ENCODE measurements around the gene SMC6.

Gene SMC6

DNA sequence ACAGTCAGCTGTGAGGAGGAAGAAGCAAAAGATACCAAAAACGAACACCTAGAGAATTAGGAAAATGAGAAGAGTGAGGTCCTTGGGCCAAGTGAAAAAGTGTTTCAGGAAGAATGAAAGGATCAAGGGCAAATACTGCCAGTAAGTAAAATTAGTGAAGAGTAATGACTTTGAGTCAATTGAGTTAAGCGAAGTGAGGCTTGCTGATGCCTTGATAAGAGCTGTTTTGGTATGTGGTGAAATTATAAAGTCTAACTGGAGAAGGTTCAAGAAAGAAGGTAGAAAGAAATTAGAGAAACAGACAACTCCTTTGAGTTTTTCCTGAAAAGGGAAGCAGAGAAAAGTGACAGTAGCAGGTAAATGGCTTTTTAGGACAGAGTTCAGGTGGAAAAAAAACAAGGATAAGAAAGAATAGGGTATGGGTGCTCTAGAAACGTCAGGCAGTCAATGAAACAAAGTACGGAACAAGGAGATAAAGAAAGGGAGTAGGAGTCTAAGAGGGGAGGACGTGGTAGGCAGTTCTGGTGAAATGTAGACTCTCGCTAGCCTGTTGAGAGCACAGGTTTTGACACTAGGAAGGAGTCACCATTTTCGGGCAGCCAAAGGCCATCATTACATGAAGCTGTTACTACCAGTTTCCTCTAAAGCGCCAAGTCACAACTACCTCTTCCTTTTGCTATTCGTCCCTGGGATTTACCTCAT lies 42.9 kb downstream of the SMC6 start:
- no peak for DNase-seq (ENCODE audit: low read depth)

DNA sequence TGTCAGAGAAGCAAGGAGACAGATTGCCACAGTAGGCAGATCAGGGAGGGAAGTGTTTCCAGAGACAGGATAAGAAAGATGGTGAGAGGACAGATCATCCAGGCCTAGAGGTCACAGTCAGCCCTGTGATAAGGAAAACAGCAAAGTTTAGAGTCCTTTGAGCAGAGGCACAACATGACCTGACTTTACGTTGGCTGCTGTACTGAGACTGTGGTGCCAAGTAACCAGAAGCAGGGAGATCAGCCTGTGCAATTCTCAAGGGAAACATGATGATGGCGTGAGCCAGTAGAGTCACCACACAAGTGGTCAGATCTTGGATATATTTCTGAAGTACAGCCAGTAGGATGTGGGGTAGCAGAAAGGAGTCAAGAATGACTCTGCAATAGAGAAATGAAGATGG lies 43.7 kb downstream of the SMC6 start:
- DNase-seq (ENCODE audit: low read depth), result no peak

DNA sequence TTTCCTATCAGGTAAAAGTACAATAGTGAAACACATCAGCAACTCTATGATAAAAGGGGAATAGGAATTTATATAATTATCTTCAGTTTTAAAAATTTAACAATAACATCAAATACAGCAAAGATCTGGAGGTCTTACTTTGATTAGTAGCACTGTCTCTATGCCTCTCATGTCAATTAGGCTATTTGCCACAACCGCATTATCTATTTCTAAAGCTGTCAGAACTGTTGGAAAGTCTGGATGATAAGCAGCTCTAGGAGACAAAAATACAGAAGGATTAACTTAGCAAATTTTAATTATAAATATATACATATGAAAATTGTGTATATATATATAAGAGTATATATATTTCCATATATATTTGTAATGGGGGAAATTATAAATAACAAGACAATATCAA lies 45.1 kb downstream of the SMC6 start:
- DNase-seq (ENCODE audit: low read depth), result no peak

DNA sequence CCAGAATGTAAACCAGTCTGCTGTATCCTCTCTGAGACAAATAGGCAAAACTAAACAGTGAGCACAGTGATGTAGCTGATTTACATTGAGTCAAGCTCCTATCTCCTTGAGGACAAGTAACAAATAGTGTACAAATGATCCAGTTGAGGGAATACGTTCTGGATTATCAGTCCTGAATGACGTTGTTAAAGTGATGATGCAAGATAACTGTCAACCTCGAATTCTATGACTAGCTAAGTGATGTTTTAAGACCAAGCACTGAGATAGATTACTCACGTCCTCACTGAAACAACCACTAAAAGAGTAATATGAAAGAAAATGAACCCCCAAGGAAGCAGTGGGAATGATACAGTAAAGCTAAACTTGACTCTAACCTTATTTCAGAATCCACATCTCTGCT lies 46.8 kb downstream of the SMC6 start:
- DNase-seq (ENCODE audit: low read depth), result no peak

DNA sequence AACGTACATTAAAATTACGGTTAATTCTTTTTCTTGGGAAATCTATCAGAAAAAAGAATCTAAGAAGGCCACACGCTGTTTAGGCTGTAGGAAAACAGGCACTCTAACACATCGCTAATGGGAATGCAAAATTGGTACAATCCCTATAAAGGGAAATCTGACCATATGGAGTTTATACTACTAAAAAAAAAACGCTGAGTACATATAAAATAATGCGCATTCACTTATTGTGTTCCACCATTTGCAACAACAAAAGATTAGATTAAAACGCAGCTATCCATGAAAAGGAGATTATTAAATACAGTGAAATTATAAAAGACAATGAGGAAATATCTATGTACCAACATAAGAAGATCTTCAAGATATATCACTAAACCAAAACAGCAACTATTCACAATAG lies 62.8 kb downstream of the SMC6 start:
- DNase-seq (ENCODE audit: low read depth), result no peak

DNA sequence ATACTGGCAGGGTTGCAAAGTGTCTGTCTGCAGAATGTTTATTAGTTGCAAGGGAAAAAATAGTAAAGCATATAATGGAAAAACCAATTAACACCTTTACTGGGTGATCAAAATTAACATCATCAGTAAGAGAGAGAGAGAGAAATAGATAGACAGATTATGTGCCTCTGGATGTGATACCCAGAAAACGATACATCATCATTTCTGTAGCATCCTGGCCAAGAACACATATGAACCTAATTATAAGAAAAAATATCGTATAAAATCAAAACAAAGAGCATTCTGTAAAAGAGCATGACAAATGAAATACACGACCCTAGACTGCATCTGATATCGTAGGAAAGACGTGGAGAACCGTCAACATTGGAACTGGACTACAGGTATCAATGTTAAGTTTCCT lies 64.6 kb downstream of the SMC6 start:
- no peak for DNase-seq (ENCODE audit: low read depth)

DNA sequence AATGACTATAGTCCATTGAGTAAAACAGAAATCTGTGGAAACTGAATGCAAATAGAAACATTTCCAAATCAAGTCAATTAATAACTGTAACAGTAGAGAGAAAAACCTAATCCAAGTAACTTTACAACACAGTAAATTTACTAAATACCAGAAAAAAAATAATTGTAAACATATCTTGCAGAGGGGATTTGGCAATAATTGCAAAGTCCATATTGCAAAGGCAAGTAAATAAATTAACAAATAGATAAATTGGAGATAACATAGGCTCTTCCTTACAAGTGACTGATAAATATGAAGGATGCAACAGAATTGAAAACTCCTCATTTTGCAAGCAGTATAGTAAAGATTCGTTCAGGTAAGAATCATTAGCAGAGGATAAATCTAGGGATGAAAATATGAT lies 65.0 kb downstream of the SMC6 start:
- DNase-seq (ENCODE audit: low read depth), result no peak

DNA sequence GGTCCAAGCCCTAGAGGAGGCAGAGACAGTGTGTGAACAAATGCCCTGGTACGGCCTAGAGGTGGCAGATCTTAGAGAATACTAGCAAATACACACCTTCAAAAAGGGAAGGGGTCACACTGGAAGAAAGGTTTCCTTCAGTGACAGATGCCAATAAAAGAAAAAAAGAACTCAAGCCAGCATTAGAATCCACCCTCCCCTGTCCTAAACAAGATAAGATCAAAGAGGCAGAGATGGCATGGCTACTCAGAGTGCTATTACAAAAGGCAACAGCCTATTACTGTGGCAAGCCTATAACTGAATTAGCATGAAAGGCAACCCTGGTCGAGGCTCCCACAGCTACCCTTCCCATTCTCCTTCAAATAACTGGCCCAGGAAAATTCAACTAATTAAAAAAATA lies 69.6 kb downstream of the SMC6 start:
- no peak for DNase-seq (ENCODE audit: low read depth)

DNA sequence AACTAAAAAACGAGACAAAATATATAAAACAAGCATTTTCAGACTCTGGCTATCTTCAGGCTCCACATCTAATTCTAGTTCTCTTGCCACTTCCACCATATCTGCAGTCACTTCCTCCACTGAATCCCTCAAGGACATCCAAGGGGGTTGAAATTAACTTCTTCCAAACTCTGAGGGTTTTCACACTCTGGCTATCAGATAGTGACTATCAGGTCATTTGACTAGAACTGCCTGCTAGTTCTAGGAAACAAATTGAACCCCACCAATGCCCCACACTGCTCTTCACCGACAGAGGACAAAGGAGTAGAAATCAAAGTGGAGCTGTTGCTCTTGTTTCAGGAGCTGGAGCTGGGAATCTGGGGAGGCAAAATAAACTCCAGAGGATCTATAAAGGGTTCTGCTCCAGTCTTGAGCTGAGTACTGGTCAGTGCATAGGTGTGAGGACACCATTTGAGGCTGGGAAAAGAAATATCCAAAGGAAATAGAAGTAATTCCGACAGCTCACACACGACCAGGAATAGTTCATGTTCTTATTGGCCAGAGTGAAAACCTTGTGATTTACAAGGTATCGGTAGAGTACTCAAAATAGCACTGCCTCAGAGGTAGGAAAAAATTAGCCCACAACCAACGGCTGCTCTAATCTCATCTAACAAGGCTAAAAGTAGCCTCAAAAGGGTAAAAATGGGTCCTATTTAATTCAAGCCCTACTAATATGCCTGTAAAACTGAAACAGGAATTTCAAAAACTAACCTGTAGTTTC lies 71.3 kb downstream of the SMC6 start:
- no peak for DNase-seq (ENCODE audit: low read depth)

DNA sequence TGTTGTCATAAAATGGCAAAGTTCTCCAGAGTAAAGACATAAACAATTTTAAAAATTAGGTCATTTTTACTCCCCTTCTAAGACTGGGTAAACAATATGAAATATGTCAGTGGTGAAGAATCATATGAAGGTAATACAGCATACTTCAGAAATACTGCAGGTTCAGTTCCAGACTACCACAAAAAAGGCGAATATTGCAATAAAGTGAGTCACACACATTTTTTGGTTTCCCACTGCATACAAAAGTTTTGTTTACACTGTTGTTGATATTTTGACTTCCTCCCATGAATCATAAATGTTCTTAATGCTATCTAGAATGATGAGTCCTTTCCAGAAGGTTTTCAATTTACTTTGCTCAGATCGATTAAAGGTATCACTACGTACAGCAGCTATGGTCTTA lies 73.5 kb downstream of the SMC6 start:
- no peak for DNase-seq (ENCODE audit: low read depth)

DNA sequence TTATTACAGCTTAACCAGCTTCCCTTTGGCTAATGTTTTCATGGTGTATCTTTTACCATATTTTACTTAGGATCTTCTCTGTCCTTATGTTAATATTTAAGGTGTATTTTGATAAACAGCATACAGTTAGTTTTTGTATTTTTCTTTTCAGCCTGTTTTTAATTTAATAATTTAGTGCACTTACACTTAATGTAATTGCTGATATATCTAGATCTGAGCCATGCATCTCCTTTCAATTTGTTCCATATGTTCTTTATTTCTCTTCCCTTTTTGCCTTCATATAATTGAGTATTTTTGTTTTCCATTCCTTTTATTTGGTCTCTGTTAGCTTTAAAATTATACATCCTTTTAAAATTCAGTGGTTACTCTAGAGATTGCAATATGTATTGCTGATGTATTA lies 78.8 kb downstream of the SMC6 start:
- no peak for DNase-seq (ENCODE audit: low read depth)

DNA sequence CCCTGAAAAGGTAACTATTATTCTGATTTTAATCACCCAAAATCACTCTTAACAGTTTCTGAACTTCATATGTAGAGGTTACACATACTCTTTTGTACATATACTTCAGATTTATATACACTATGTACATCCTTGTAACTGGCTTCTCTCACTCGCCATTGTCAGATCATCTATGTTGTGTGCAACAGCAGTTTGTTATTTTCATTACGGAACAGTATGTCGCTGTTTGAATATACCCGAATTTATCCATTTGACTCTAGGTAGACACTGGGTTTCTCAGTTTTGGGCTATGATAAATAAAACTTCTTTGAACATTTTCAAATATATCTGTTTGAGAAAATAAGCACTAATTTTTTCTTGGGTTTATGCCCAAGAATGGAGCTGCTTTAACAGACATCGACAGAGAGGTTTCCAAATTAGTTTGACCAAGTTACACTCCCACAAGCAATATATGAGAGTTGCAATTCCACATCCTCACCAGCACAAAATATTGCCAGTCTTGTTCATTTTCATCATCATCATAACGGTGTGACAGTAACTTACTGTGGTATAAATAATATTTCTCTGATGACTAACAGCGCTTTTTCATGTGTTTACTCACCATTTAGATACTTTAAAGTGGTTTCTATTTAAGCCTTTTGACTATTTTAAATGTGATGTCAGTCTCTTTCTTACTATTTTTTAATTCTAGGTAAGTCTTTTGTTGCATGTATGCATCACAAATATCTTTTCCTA lies 80.9 kb downstream of the SMC6 start:
- peak; percentile 35 for DNase-seq (ENCODE audit: low read depth)

DNA sequence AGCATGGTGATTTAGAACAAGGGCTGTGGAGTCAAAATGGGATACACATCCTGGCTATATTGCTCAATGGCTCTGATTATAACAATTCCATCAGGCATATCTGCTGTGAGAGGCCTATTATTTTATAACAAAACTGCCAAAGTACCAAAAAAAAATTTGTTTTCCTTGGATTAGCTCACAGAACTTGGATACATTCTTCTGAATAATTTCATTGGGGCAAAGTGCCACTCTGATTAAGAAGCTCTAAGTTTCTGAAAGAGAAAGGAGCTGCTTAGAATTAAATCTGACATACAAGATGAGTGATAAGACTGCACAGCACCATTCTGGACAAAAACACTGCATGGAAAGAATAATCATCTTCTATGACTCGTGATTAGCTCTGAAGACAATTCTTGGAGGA lies 85.7 kb downstream of the SMC6 start:
- no peak for DNase-seq (ENCODE audit: low read depth)

DNA sequence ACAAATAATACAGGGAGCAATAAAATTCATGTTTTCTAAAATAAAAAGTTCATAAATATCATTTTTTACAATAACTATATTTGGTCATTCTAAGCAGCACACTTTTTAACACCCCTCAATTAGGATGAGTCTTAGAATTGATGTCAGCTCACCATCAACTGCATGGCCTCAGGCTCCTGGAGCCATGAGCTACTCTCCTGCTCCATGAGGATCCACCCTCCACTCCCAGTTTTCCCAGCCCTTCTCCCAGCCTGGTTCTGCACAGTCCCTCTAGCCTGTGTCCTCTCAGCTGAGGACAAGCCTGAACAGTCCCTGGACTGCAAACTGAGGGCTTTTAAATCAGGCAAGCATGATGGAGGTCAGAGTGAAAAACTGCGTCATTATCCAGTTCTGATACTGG lies 89.1 kb downstream of the SMC6 start:
- DNase-seq (ENCODE audit: low read depth), result no peak

DNA sequence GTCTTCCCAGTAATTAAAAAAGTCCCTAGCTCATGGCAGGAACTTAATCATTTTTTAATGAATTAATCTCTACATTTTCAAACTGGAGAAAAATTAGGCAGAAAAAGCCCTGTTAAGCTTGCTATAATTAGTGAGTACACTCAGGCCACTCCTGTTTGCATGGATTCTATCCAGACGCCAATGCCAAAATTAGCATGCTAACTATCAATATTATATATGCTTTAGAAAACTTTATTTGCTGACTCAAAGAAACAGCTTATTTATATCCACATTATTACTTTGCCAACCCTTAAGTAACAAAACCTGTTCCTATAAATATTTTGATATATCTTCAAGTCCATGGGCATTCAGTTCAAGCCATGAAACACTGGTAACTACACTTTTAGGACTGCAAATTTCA lies 90.9 kb downstream of the SMC6 start:
- no peak for DNase-seq (ENCODE audit: low read depth)

DNA sequence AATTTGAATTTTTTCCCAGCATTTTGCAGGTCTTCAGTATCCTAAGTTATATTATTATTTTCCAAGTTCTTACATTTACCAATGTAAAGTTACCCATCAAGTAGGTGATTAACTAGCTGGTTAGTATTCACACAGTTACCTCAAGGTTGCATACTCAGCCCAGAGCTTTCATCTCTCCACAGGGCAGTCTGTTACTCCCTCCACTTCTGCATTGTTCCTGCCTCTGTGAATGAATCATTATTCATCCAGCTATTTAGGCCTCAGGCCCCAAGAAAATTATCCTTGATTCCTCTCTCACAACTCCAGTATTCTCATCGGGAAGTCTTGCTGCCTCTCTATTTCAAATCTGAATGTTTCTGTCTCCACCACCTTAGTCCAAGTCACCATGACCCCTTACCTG lies 92.2 kb downstream of the SMC6 start:
- no peak for DNase-seq (ENCODE audit: low read depth)

DNA sequence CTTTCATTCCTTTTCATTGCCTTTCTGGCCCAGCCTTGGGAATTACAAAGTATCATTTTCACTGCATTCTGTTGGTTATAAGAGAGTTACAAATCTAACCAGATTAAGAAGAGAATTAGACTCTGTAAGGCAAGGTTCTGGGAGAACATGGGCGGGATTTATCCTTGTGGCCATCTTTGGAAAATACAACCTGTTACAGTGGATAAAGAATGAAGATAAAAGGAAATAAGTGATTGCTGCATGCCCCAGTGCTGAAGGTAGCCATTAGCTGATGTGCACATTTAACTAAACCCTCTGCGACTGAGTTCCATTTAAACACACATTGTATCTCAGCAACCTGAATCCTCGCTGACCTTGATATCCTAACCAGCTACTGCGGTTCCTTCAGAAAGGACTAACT lies 93.4 kb downstream of the SMC6 start:
- no peak for DNase-seq (ENCODE audit: low read depth)

DNA sequence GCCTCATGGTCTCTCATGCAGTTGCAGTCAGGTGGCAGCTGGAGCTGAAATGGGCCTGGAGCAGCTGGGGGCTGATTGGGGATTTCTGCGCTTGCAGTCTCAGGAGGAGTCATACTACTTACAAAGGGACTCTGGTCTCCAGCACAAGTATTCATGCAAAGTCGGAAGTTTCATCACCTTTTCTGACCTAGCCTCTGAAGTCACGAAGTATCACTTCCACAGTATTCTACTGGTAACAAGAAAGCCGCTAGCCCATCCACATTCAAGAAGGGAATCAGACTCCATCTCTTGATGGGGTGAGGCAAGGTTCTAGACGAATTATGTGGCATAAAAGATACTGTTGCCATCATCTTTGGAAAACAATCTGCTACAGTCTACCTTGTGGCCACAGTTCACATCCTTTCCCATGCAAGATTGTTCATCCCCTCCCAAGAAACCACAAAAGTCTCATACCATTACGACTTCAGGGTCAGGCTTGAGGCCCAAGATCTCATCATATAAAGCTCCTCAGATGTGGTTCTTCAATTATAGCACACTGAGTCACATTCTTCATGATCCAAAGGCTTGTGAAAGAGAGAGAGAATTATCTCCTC lies 95.3 kb downstream of the SMC6 start:
- DNase-seq (ENCODE audit: low read depth), result peak; percentile 68

DNA sequence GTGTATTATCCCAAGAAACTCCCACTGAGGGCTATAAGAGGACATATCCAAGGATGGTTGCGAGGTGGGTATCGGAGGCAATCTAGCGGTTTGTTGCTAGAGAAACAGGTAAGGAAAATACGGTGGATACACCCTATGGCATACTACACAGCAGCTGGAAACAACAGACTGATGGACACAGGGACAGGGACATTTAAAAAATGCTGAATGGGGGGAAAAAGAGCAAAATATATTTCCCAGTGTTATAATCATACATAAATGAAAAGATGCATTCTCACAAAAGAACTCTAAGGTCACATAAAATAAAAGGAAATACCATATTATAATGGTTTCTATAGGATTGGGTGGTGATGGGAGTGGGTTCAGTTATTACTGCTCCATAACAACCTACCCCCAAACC lies 95.9 kb downstream of the SMC6 start:
- no peak for DNase-seq (ENCODE audit: low read depth)

DNA sequence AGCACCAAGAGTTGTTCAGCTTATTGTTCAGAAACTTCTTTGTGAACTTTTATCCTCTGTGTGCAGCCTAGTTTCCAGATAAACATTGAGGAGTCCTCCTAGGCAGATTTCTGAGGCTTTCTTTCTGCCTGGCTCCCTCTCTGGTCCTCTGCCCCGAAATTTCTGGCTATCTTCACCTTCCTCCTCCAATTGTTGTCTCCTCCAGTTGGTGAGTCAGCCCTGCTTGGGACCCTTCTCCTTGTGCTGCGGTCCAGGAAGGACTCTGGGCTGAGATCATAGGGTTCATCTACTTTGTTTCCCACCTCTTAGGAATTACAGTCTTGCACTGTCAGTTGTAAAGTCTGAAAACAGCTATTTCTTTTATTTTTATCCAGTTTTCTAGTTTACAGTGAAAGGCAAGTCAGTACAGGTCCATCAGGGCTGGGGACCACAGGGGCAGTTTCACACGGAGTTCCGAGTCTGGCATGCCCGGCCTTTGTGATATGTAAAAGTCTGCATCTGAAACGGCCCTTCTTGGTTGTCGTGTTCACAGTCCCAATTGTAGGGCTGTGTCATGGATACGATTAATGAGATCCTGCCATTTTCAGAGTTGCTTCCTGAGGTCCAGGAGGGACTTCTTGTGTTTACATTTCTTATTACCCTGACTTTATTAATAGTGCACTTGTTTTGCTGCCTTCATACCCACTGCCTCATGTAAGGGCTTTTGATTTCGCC lies 100.8 kb downstream of the SMC6 start:
- no peak for DNase-seq (ENCODE audit: low read depth)

DNA sequence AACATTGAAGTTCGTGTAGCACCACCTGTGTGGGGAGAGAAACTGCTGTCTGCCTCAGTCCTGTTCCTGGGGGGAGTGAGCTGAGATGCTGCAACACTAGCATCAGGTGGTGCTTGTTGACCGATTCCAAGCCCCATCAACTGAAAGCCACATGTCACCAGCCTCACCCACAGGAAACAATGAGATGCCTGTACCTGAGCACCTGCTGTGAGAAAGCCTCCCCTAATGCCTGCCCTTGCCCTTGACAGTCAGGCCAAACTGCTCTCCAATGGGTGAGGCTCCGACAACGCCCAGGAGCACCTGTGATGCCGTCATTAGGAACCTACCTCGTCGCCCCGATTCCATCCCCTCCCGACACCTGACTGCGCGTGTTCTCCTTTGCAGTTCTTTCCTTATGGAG lies 104.6 kb downstream of the SMC6 start:
- no peak for DNase-seq (ENCODE audit: low read depth)

DNA sequence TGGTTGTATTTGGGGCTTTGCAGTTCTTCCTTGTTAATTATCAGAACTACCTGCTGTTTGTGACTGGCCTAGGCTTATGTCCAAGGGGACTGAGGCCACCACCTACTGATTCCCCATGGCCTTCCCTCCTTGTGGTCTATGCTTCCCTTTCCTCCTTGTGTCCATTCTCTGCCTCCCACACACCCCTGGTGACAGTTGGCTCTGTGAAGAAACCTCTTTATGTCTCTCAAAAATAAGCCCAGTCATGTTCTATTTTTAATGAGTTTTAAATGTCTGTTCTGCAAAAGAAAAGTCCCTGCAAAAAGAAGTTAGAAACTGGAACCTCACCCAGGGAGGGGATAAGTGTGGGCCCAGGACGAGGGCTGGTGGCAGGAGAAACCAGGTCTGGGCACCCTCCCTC lies 105.0 kb downstream of the SMC6 start:
- no peak for DNase-seq (ENCODE audit: low read depth)

Measured in GM04504 (cell line).